Right atrium auricular region (tissue), 2 donors: ENCODE measurements around the gene ADRM1. TPM values are rescaled to one million over a fixed set of nuclear protein-coding genes. Genes with fewer than 3 reads are reported as not detected.

ENCODE experiments used
- DNase-seq: peaks from one replicate; pipeline ENCODE4 v3.0.0-alpha.2; 2019; ENCODE audit warnings: low spot score
- H3K27ac ChIP-seq, 2 donors: fragments of 200-600 bp; sonication (generic); 1 replicate in 1 of 2; 2 replicates in 1 of 2; pipeline ENCODE4 v1.5.1; 2016 to 2019
- H3K27me3 ChIP-seq, 2 donors: fragments of 200-600 bp; sonication (generic); one replicate each; pipeline versions ENCODE4 v1.5.1 to v1.6.0; 2017 to 2019
- H3K36me3 ChIP-seq: fragments of 200-600 bp; sonication (generic); one replicate; pipeline ENCODE4 v1.5.1; 2016
- H3K4me1 ChIP-seq, 2 donors: fragments of 200-600 bp; sonication (generic); one replicate each; pipeline versions ENCODE4 v1.5.1 to v1.6.0; 2017 to 2019
- H3K4me3 ChIP-seq, 2 donors: fragments of 200-600 bp; sonication (generic); 1 replicate in 1 of 2; 2 replicates in 1 of 2; pipeline ENCODE4 v1.5.1; 2017 to 2019; ENCODE audit warnings: mild to moderate bottlenecking in 1 of 2, moderate library complexity in 1 of 2
- H3K9me3 ChIP-seq, 2 donors: fragments of 200-600 bp; sonication (generic); one replicate each; pipeline ENCODE4 v1.5.1; 2019
- total RNA-seq, 2 donors: library from RNA; depleted of rRNA; stranded (reverse); fragments of >200 nt; gene quantifications; one replicate each; pipeline ENCODE4 v1.1.0, GENCODE V29; 2016
- TF ChIP-seq, protein P1 (sequence below), 2 donors: fragments of 200-600 bp; sonication (generic); IDR thresholded peaks; one replicate each; pipeline ENCODE4 v1.5.1; 2019; ENCODE audit warnings: antibody characterized with exemption in 2 of 2

ADRM1 gene
- total RNA-seq, 2 donors from 2014 or later, result 95.9 to 128 TPM

DNA sequence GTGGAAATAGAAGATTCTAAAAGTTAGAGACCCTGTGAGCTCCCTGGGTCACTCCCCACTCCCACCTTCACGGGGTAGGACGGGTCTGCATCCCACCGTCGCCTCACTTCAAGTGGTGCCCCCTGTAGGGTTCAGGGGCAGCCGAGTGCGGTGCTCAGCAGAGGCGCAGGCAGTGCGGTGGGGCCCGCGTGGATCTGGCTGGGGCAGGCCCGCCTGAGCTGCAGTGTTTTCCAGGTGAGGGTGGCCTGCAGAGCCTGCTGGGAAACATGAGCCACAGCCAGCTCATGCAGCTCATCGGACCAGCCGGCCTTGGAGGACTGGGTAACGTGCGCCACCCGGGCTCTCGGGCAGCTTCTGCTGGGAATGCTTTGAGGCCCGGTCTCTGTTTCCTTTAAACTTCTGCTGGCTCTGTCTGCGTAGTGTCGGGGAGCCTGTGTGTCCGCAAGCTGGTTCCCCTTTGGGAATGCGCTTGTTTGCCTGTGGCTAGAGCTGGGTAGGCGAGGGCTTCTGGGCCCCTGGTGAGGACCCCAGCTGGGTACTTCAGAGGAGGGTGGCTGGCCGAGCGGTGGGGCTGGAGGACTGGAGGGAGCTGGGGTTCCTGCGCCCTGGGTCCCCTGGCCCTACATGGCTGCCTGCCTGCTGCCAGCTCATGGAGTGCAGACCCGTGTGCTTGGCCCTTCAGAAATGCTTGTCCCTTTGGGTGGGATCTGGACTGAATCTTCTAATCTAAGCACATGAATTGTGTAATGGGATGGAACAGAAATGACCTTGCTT, 3.8 kb downstream of the ADRM1 start:
- Histone ChIP-seq H3K4me3 (no peak overlapping the region), H3K4me1 (peaks cover 0 to 34% of the 10 kb centered on the region in 2 donors), H3K27ac (no peak overlapping the region), H3K27me3 (no peaks in the 10 kb centered on the region), H3K36me3 (peaks cover 70% of the 10 kb centered on the region), H3K9me3 (no peaks in the 10 kb centered on the region)
- no peak for DNase-seq
- TF ChIP-seq, protein P1, sequence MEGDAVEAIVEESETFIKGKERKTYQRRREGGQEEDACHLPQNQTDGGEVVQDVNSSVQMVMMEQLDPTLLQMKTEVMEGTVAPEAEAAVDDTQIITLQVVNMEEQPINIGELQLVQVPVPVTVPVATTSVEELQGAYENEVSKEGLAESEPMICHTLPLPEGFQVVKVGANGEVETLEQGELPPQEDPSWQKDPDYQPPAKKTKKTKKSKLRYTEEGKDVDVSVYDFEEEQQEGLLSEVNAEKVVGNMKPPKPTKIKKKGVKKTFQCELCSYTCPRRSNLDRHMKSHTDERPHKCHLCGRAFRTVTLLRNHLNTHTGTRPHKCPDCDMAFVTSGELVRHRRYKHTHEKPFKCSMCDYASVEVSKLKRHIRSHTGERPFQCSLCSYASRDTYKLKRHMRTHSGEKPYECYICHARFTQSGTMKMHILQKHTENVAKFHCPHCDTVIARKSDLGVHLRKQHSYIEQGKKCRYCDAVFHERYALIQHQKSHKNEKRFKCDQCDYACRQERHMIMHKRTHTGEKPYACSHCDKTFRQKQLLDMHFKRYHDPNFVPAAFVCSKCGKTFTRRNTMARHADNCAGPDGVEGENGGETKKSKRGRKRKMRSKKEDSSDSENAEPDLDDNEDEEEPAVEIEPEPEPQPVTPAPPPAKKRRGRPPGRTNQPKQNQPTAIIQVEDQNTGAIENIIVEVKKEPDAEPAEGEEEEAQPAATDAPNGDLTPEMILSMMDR (IDR thresholded peaks at IDR 0.05), result no peak

GRCh38 chr20:62307226-62308101, 4.7 kb downstream of the ADRM1 start:
- no peaks in the 10 kb centered on the region for H3K27me3 ChIP-seq
- H3K9me3 ChIP-seq, result no peaks in the 10 kb centered on the region
- peaks cover 0 to 27% of the 10 kb centered on the region in 2 donors for H3K4me1 ChIP-seq
- no peak overlapping the region for H3K27ac ChIP-seq
- H3K36me3 ChIP-seq, result peaks cover 79% of the 10 kb centered on the region
- no peak overlapping the region for H3K4me3 ChIP-seq
- DNase-seq, result no peak
- TF ChIP-seq, protein P1 (IDR thresholded peaks at IDR 0.05), result no peak

GRCh38 chr20:62308102-62308822, 5.5 kb downstream of the ADRM1 start:
- no peaks in the 10 kb centered on the region for H3K27me3 ChIP-seq
- no peaks in the 10 kb centered on the region for H3K9me3 ChIP-seq
- no peak for DNase-seq
- H3K36me3 ChIP-seq, result peaks cover 87% of the 10 kb centered on the region
- TF ChIP-seq, protein P1 (IDR thresholded peaks at IDR 0.05), result no peak
- H3K27ac ChIP-seq, result no peak overlapping the region
- no peak overlapping the region for H3K4me3 ChIP-seq
- peaks cover 0 to 27% of the 10 kb centered on the region in 2 donors for H3K4me1 ChIP-seq

GRCh38 chr20:62309198-62309944, 6.6 kb downstream of the ADRM1 start:
- peaks cover 95% of the 10 kb centered on the region for H3K36me3 ChIP-seq
- TF ChIP-seq, protein P1 (IDR thresholded peaks at IDR 0.05), result no peak
- H3K4me1 ChIP-seq, result peaks cover 0 to 17% of the 10 kb centered on the region in 2 donors
- DNase-seq, result no peak
- no peak overlapping the region for H3K4me3 ChIP-seq
- H3K27me3 ChIP-seq, result no peaks in the 10 kb centered on the region
- no peak overlapping the region for H3K27ac ChIP-seq
- no peaks in the 10 kb centered on the region for H3K9me3 ChIP-seq
